HK-2 (cell line): Measurements from ENCODE around the gene KLHDC10.
"Not testable (repeated sequence)": the region's sequence is repeated elsewhere in the genome, so short reads cannot be mapped to it uniquely, and the experiment has no call there.

Experiments used
- DNase-seq: peaks from one replicate; pipeline ENCODE4 v3.0.0-alpha.2; 2018; ENCODE audit not compliant: unreplicated experiment

KLHDC10 gene

DNA sequence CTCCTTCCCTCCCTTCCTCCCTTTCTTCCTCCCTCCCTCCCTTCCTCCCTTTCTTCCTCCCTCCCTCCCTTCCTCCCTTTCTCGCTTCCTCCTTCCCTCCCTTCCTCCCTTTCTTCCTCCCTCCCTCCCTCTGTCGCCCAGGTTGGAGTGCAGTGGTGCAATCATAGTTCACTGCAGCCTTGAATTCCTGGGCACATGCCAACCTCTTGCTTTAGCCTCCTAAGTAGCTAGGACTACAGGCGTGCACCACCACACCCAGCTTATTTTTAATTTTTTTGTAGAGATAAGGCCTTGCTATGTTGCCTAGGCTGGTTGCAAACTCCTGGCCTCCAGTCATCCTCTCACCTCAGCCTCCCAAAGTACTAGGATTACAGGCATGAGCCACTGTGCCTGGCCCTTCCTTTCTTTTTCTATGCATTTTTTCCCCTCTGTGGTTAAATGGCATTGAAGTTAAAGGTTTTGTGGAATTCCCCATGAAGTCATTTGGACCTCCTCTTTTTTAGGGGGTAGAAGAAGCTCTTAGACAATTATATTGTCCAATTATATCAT is 9.6 kb downstream of the KLHDC10 start:
- no peak for DNase-seq

DNA sequence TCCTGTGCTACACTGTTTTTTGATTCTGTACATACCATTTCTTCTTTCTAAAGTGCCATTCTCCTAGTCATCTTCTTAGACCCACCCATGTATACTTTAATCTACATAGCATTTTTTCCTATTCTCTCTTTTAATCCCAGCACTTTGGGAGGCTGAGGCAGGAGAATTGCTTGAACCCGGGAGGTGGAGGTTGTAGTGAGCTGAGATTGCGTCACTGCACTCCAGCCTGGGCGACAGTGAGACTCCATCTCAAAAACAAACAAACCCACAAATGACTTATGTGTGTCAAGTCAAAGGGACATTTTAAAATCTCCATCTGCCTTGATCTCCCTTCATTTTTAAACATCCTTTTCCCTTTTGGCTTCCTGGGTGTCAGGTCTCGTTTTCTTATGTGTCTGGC is 13.2 kb downstream of the KLHDC10 start:
- DNase-seq: not testable (repeated sequence)

GRCh38 chr7:130084037-130084875 is 13.9 kb downstream of the KLHDC10 start:
- DNase-seq: no peak

- not testable (repeated sequence) for DNase-seq
These were observed 14.9 kb downstream of the KLHDC10 start for GRCh38 chr7:130085235-130085634.

DNA sequence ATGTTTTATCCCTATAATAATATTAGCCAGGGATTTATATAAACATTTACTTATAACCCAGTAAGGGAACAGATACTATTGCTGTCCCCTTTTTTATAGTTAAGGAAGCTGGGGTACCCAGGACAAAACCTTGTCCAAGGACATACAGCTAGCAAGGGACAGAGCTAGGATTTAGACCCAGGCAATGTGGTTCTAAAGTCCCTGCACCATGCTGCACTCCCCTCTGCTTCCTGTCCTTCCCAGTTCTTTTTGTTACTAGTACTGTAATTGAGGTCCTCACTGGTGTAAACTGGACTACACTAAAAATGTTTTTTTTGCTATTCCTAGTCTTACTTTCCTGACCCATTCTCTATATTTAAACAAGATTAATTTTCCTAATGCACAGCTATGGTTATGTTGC is 16.6 kb downstream of the KLHDC10 start:
- no peak for DNase-seq

DNA sequence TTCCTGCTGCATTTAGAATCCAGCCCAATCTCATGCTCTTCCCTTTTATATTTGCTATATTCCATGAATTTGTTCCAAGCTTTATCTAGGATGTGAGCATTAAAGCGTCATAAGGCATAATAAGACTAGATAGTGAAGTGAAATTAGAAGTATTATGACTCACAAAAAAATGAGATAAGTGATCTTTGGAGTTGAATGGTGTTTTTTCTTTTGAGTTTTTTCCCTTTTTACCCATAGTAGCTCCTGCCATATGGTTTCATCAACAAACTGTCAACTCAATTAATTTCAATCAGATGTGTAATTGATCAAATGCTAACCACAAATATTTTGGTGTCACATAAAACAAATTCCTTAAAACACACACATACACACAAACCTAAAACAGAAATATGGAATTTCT is 17.0 kb downstream of the KLHDC10 start:
- no peak for DNase-seq

DNA sequence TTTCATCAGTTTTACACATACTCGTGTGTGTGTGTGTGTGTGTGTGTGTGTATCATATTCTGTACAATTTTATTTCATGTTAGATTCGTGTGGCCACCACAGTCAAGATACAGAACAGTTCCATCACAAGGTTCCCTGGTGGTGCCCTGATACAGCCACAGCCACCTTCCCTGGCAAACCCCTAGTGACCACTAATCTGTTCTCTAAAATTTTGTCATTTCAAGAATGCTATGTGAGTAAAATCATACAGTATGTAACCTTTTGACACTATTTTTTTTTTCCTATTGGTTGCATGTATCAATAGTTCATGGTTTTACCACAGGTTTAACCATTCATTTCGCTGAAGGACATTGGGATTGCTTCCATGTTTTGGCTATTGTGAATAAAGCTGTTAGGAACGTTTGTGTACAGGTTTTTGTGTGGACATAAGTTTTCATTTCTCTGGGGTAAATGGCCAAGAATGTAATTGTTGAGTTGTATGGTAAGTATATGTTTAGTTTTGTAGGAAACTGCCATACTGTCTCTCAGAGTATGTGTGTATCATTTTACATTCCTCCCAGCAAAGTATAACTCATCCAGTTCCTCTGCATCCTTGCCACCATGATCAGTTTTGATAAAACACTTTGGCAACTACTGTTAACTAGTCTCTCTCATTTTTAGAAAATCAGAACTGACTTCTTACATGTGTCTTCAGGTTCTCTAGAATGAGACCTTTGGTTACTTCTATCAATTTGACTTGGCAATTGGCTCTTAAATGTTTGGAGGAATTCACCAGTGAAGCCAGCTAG is 20.6 kb downstream of the KLHDC10 start:
- DNase-seq: no peak

- no peak for DNase-seq
These were observed 21.7 kb downstream of the KLHDC10 start for GRCh38 chr7:130091999-130092398.

DNA sequence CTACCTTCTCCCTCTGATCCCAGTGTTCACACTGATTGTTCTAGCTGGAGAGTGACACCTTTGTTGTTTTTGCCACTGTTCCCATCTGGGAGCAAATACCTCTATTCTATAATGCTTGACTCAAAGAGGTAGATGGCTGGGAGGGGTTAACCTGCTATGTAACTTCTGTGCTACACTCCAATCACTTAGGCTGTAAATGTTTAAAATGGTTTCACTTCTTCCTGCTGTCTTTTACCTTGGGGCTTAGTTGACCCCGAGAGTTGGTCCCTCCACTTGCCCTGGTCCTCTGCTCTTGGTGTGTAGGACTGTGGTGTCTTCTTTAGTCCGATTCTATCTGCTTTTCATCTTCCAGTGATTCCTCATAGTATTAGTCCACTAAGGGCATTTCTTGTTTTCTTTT is 22.3 kb downstream of the KLHDC10 start:
- no peak for DNase-seq

- DNase-seq: no peak
These were observed 25.5 kb downstream of the KLHDC10 start for GRCh38 chr7:130095812-130096211.

DNA sequence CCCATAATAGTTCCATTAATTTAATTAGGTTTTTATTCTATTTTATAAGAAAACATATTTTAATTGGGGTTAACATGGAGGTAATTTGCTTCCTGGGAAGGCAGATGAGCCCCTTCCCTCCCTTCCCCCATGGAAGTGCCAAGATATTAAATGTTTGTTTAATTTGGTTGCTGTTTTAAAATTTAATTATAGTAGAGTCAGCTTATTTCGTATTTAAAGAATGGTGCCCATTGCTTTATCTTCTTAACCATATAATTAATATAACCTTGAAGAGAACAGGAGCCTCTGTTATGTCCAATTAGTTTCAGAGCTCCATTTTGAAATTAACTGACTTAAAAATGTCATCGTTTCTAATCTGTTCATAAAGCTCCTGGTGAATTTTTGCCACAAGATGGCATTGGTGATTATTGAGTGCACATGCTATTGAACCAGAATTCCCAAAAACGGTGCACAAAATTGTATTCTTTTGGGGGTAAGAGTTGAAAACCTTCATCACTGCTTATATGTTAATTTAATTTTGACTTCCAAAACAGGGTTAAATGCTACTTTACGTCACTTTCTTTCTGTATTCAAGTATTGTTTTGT is 26.0 kb downstream of the KLHDC10 start:
- DNase-seq: no peak

DNA sequence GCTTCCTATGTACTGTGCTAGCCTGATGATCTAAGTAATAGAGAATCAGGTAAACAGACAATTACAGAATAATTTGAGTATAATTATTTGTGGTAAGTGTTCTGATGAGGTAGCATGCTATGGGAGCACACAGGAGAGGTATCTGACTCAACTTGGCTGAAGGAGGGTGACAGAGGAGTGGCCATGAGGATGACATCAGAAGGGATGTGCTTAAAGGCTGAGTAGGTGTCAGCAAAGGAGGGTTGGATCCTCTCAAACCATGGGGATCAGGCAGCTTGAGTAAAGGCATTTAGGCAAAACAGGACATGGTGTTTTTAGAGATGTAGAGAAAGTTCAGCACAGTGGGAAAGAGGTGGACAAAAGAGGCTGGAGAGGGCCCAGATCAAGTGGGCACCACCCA is 29.0 kb downstream of the KLHDC10 start:
- no peak for DNase-seq

DNA sequence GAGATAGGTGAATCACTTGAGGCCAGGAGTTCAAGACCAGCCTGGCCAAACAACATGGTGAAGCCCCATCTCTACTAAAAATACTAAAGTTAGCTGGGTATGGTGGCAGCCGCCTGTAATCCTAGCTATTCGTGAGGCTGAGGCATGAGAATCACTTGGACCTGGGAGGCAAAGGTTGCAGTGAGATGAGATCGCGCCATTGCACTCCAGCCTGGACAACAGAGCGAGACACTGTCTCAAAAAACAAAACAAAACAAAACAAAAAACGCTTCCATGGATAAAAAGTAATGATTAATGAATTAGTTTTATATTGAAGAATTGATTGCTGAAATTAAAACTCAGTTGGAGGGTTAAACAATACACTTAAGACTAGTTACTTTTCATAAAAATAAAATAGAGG is 32.3 kb downstream of the KLHDC10 start:
- no peak for DNase-seq

- DNase-seq: no peak
These were observed 37.8 kb downstream of the KLHDC10 start for GRCh38 chr7:130107949-130108674.

DNA sequence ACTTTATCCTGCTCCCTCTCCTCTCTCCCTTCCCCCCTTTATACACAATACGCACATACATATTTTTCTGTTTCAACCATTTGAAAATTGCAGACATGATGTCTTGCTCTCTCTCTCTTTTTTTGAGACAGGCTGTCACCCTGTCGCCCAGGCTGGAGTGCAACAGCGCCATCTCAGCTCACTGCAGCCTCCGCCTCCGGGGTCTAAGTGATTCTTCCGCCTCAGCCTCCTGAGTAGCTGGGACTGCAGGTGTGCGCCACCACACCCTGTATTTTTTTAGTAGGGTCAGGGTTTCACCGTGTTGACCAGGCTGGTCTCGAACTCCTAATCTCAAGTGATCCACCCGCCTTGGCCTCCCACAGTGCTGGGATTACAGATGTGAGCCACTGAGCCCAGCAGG is 38.5 kb downstream of the KLHDC10 start:
- DNase-seq: no peak

- no peak for DNase-seq
These were observed 41.8 kb downstream of the KLHDC10 start for GRCh38 chr7:130112093-130112492.

DNA sequence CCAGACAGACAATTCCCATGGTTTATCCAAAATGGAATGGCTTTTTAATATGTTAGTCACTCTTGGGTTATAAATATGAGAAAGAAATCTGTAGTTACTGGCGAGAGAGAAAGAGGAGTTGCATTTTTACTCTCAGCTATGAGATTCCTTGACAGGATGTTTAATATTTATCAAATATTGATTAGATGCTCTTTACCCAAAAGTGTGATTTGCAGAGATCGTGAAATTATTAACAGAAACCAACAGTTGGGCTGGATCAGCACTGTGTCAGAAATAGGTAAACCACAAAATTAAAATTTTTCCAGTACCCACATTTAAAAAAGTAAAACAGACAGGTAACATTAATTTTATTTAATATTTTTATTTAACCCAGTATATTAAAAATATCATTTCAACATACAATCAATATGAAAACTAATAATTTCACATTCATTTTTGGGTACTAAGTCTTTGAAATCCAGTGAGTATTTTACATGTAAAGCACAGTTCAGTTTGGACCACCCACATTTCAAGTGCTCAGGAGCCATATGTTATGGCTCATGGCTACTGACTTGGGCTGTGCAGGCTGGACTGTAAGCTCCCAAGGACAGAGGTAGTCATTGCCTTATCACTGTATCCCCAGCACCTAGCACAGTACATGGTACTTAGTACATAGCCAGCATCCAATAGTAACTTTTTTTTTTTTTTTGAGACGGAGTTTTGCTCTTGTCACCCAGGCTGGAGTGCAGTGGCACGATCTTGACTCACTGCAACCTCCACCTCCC is 42.5 kb downstream of the KLHDC10 start:
- DNase-seq: no peak

DNA sequence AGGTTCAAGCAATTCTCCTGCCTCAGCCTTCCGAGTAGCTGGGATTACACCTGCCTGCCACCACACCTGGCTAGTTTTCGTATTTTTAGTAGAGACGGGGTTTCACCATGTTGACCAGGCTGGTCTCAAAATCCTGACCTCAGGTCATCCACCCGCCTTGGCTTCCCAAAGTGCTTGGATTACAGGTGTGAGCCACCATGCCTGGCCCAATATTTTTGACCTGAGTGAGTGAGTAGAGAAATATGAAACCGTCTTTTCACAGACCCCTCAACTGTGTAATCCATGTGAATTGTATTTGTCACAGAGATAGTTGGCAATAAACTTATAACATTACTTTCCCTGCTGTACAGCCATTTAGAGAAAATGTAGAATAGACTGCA is 43.1 kb downstream of the KLHDC10 start:
- DNase-seq: not testable (repeated sequence)

- DNase-seq: no peak
These were observed 43.6 kb downstream of the KLHDC10 start for GRCh38 chr7:130113887-130114286.

DNA sequence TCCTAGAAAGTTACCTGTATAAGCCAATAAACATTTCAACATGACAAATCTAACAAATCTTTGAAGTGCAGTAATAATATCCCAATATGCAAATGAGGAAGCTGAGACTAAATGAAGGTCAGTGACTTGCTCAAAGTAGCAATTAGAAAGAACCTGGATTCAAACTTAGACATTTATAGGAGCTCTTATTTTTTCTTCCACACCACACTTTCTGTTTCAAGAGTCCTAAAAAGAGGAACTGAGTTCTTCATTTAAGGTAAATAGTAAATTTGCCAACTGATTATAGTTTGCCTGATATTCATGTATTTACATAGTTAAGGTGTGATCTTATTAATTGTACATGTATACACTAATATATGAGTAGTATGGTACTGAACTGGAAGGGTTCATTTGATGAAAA is 44.0 kb downstream of the KLHDC10 start:
- DNase-seq: no peak

DNA sequence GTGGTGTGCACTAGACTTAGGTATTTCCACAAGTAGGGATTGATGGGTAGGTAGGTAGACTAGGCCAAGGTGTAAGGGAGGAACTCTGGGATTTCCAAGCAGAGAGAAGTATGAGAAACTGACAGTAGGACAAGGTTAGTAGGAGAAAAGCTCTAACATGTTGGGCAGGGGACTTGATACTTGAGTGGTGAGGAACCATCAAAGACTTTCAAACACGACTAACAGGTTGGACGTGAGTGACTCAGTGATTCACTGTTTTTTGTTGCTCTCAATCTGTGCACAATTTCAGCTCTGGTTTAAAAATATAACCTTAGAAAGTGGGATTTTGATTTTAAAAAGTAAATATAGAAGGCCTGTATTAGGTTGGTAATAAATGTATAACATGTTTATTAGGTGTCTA is 44.4 kb downstream of the KLHDC10 start:
- DNase-seq: no peak
